ENCODE data around the gene RAB36. TPM values are rescaled to one million over a fixed set of nuclear protein-coding genes. Genes with fewer than 3 reads are reported as not detected.

Gene RAB36
- total RNA-seq, 1 experiment from 2014 or later, result 1.4 TPM

DNA sequence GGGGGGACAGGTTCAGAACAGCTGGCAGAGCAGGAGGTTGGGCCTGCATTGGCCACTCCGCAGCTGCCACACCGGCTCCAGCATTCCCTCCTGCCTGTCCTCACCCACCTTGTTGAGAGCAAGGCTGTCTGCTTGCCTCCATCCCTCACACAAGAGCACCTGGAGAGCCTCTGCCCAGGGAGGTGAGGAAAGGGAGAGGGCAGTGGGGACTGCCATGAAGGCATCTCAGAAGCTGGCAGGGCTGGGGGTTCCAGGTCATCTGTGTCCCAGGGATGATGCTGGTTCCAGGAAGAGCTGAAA lies 30.6 kb upstream of the RAB36 start:
- no peak for TF ChIP-seq CTCF (conservative IDR thresholded peaks at IDR 0.05)
- Histone ChIP-seq H3K79me1 (ENCODE audit: insufficient read depth, low read depth, low read length, poor library complexity, severe bottlenecking) (no peaks in the 10 kb centered on the region), H3K56ac (ENCODE audit: insufficient read length, low read depth, low read length) (no peak overlapping the region), H4K20me1 (ENCODE audit: control insufficient read depth, insufficient read depth, insufficient read length) (no peaks in the 10 kb centered on the region), H3K23ac (ENCODE audit: insufficient read length, low read depth, low read length) (no peak overlapping the region), H3K27ac (ENCODE audit: insufficient read length, low read depth, low read length) (no peak overlapping the region), H4K8ac (replicated peaks; ENCODE audit: insufficient read length, low read depth, low read length) (no peak overlapping the region), H3K27me3 (ENCODE audit: insufficient read depth, low read length) (no peaks in the 10 kb centered on the region), H3K4me1 (ENCODE audit: insufficient read depth, low read length) (no peaks in the 10 kb centered on the region), H3K4me2 (ENCODE audit: insufficient read depth, insufficient read length, low read length) (no peak overlapping the region), H2BK12ac (ENCODE audit: insufficient read length, low read depth, low read length) (no peak overlapping the region), H3T11ph (ENCODE audit: low read length) (no peak overlapping the region), H4K91ac (ENCODE audit: insufficient read length, low read depth, low read length) (no peak overlapping the region), H2BK120ac (ENCODE audit: low read depth, low read length, poor library complexity, severe bottlenecking) (no peak overlapping the region), H3K9ac (ENCODE audit: extremely low read depth, insufficient read length, low read length) (no peak overlapping the region), H3K14ac (ENCODE audit: insufficient read depth, low read length) (peak overlapping the region; percentile 12; the same call in 1 of the 2 replicates), H2BK15ac (ENCODE audit: low read depth, low read length) (no peak overlapping the region), H4K5ac (ENCODE audit: insufficient read length, low read depth, low read length) (no peak overlapping the region), H2BK5ac (ENCODE audit: insufficient read length, low read length) (no peak overlapping the region), H3K23me2 (ENCODE audit: insufficient read length, low read depth, low read length, poor library complexity, severe bottlenecking) (no peaks in the 10 kb centered on the region), H3K79me2 (ENCODE audit: insufficient read depth, low read length) (no peaks in the 10 kb centered on the region), H3K18ac (ENCODE audit: insufficient read length, low read depth, low read length) (no peak overlapping the region), H2AK5ac (ENCODE audit: insufficient read length, low read length) (no peak overlapping the region), H3K4ac (ENCODE audit: low read depth, low read length) (no peak overlapping the region), H3K9me3 (ENCODE audit: control insufficient read depth, low read depth, low read length) (no peaks in the 10 kb centered on the region), H2AFZ (ENCODE audit: low read length) (no peak overlapping the region), H2BK20ac (ENCODE audit: low read depth, low read length, poor library complexity, severe bottlenecking) (no peak overlapping the region)
- no CpG with 5 or more reads among the region's 2 CpGs for WGBS (ENCODE audit: extremely low coverage, insufficient read length, low lambda C conversion rate)
- H3K27ac Mint-ChIP-seq, result no peak overlapping the region
- DNase-seq, result no peak
- peaks cover 14 to 22% of the 10 kb centered on the region in 2 experiments; a peak in 3 of 4 replicates for H3K4me1 Mint-ChIP-seq
- H3K27me3 Mint-ChIP-seq (ENCODE audit: low read depth), result peaks cover 29% of the 10 kb centered on the region
- H3K9me3 Mint-ChIP-seq, result no peaks in the 10 kb centered on the region
- no peaks in the 10 kb centered on the region for H3K36me3 Mint-ChIP-seq (ENCODE audit: insufficient read depth in 1 of 3, low read depth in 3 of 3)
- no peak overlapping the region for H3K4me3 Mint-ChIP-seq
